GM19035 (cell line): ENCODE data around the gene NFE2L2.
A peak's percentile ranks its signal among the peaks of the same experiment; 100 is the strongest.
"Not testable (repeated sequence)": the region's sequence is repeated elsewhere in the genome, so short reads cannot be mapped to it uniquely, and the experiment has no call there.

Source experiments
- ATAC-seq: cut with Tn5 transposase; IDR thresholded peaks from one replicate; pipeline ENCODE4 v1.9.1; 2021; ENCODE audit not compliant: unreplicated experiment

The NFE2L2 gene

DNA sequence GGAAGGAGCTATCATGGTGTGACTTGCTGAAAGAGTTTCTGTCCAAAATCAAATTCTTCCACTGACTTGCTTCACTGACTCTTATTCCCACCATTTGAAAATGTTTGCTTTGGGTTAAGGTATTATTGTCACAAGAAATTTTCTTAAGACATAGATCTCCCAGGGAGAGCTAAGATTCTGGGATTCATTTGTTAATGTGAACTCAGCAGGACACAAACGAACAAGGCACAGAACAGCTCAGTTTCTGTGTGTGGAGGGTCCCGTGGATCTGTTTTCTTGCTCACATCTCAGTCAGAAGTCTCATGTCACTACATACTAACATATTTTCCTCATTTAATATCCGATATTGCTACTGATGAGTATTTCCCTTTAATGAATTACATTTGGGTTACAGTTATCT lies 60.1 kb downstream of the NFE2L2 start:
- ATAC-seq, result no peak

DNA sequence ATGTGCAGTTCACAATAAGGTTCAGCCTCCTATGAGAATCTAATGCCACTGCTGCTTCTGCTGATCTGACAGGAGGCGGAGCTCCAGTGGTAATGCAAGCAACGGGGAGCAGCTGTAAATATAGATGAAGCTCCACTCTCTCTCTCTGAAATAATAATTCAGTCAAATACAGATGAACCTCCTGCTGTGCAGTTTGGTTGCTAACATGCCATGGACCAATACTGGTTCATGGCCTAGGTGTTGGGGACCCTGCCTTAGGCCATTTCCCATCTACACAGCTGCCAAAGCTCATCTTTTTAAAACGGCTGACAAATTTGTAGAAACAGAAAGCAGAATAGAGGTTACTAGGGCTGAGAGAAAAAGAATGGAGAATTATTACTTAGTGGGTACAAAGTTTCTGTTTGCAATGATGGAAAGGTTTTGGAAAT lies 62.6 kb downstream of the NFE2L2 start:
- ATAC-seq, result no peak

DNA sequence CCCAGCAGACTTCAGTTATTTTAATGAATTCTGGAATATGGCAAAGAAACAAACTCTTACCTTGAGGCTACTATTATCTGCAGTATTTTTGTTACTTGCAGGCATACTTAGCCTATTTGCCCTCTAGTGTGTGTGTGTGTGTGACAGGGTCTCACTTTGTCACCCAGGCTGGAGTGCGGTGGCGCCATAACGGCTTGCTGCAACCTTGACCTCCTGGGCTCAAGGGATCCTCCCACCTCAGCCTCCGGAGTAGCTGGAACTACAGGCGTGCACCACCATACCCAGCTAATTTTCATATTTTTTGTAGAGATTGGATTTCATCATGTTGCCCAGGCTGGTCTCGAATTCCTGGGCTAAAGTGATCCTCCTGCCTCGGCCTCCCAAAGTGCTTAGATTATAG lies 64.1 kb downstream of the NFE2L2 start:
- ATAC-seq, result not testable (repeated sequence)

DNA sequence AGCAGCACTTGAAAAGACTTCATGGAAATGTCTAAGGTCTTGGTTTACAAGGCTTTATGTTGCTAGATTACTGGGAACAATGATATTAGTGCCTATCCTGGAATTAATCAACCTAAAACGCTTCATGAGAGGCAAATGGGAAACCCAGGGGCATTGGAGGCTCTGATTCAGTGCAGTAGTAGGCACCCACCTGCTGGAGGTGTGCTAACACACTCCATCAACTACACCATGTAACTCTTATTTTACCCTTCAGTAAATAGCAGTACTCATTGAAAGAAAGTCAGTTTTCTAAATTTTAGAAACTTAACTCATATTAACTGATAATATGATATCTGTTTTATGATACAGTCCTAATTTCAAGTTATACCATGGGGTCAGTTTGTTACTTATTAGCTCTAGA lies 69.3 kb downstream of the NFE2L2 start:
- no peak for ATAC-seq

DNA sequence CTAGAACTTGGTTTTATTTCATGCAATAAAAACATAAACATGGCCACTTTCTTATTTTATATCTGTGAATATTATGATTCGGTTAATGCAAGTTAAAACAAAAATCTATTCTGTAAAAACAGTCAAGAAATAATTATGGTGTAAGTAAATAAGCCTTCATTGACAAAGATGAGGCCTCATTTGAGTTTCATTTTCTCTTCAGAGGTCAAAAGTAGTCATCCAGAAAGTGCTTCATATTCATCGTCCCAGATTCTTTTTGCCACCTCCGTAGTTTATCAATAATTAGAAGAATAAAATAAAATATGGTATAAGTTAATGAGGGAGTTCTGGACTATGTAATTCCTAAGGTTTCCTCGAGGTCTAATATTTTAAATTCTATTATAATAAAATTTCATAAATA lies 71.3 kb downstream of the NFE2L2 start:
- peak; percentile 82 for ATAC-seq

DNA sequence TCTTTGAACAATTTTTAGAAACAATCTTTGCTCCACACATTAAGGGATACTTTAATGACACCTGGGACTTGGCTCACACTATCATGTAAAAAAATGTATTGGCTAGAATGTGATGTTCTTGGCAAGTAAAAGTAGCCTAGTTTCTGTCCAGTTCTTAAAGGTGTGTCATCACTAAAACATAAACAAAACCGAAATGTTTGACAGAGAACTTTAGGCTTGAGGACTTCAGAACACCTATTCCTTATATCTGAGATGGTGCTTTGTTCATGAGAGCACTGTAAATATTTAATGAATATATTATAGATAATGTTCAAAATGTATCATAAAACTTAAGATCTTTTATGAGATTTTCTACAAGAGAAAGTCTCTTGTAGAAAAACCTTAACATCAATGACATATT lies 71.7 kb downstream of the NFE2L2 start:
- no peak for ATAC-seq

DNA sequence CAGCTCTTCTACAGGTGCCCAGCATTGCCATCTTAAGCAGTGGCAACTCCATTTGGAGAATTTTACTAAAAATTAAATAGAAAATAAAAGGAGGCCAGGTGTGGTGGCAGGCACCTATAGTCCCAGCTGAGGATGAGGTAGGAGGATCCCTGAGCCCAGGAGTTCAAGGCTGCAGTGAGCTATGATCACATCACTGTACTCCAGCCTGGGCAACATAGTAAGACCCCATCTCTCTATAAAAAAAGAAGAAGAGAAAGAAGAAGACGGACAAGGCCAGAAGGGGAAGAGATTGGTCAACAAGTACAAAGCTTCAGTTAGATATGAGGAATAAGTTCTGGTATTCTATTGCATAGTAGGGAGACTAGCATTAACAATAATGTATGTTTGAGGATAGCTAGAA lies 73.6 kb downstream of the NFE2L2 start:
- ATAC-seq, result no peak

DNA sequence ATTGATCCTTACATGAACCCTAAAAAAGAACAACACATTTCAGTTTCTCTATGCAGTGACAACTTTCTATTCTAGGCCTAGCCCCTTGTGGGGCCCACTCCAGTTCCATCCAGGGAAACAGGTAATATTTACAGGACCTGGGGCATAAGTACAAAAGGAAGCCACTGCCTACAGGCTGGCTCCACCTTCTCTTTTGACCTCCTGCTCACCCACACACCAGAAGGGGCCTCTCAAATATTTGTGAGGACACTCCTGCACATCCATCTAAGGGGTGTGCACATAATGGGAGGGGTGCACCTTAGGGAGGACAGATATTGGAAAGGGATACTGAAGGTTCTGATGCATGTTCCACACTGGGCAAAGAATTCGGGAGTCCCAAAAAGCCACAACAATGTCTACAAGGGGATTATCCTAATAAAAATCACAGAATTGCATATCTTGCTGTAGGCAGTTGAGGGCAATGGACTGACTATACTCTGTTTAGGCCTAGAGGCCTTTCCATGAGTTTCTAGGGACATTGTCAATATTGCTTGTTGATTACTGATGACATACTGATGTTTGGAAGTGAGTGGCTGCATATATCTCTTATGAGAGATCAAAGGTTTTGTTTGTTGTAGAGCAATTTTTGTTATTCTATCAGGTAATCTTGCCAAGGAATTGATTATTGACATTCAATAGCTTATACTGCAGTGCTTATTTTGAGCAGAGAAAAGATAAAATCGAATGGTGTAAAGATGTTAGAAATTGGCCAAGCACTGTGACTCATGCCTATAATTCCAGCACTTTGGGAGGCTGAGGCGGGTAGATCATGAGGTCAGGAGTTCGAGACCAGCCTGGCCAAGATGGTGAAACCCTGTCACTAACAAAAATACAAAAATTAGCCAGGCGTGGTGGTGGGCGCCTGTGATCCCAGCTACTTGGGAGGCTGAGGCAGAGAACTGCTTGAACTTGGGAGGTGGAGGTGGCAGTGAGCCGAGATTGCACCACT lies 75.8 kb downstream of the NFE2L2 start:
- ATAC-seq, result no peak

DNA sequence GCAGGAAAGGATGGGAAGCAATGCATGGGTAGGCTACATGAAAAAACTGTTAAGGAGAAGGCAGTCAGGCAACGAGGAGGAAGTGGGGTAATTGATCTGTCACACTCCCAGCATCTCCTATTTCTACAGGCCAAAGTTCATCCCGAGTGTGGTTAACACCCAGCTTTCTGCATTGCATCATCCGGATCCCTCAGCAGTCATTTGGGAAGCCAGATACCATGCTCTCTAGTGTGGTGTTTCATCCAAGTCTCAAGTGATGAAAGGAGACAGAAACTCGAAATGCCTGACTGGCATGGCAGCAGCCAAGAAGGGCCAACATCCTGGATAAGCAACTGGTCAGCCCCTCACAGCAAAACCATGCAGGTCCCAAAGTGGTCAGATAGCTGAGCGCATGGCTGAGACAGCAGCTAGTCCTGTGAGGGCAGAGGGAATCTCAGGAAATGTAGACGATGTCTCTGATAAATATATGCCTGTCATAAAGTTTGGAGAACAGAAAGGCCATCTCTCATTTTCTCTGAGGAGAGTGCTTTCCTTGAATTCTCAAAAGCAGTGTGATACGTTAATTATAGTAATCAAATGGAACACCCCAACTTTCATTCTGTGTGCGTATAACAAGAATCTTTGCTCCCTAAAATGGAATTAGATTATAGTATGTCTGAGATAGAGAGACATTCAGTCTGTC lies 76.8 kb downstream of the NFE2L2 start:
- ATAC-seq, result no peak

DNA sequence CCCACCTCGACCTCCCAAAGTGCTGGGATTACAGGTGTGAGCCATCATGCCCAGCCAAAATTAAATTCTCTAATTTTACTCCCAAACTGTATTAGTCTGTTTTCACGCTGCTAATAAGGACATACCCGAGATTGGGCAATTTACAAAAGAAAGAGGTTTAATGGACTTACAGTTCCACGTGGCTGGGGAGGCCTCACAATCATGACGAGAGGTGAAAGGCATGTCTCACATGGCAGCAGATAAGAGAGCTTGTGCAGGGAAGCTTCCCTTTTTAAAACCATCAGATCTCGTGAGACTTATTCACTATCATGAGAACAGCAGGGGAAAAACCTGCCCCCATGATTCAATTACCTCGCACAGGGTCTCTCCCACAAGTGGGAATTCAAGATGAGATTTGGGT lies 78.5 kb downstream of the NFE2L2 start:
- not testable (repeated sequence) for ATAC-seq

DNA sequence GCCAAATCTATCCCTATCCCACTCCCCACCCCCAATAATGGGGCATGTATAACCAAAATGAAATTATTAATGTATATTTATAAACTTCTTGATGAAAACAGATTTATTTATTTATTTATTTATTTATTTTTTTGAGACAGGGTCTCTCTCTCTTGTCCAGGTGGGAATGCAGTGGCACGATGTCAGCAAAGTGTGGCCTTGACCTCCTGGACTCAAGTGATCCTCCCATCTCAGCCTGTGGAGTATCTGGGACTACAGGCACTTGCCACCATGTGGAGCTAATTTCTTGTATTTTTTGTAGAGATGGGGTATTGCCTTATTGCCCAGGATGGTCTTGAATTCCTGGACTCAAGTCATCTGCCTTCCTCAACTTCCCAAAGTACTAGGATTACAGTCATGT lies 79.9 kb downstream of the NFE2L2 start:
- ATAC-seq, result no peak

DNA sequence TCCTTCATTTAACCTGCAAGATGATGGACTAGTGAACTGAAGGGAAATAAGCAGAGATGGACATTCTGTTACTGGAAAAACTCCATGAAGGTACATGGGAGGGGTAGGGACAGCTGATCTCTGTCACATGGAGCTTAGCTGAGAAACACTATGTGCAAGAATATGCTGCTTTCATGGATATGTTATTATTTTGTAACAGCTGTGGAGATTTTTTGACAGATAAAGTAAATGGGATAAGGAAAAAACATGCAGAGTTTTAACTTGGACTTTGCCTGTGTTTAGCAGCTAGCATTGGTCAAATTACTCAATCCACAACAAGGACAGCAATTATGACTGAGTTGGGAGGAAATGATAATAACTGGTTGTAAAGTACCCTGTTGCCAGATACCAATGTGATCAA lies 80.7 kb downstream of the NFE2L2 start:
- no peak for ATAC-seq
